Measurements from ENCODE around the gene IL10RB.
"Not testable (repeated sequence)": the region's sequence is repeated elsewhere in the genome, so short reads cannot be mapped to it uniquely, and the experiment has no call there.

IL10RB gene

GRCh38 chr21:33266050-33266788, at the start of gene IL10RB:
TSS of gene IL10RB (plus strand) at chr21:33266367. CDS start at chr21:33266466, 99 bp downstream.
- DNase-seq: peak; percentile 59

DNA sequence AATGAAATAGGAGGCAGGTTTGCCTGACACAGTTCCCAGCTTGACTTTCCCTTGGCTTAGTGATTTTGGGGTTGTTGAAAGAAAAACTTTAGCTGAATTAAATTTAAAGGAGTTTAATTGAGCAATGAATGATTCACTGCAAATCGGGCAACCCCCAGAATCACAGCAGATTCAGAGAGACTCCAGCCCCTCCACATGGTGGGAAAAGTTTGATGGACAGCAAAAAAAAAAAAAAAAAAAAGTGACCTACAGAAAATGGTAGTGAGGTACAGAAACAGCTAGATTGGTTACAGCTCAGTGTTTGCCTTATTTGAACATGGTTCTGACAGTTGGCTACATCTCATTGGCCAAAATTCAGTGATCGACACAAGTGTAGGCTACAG, 49.0 kb upstream of the IL10RB start:
- no peak for DNase-seq

GRCh38 chr21:33219300-33219699, 46.9 kb upstream of the IL10RB start:
- no peak for DNase-seq

DNA sequence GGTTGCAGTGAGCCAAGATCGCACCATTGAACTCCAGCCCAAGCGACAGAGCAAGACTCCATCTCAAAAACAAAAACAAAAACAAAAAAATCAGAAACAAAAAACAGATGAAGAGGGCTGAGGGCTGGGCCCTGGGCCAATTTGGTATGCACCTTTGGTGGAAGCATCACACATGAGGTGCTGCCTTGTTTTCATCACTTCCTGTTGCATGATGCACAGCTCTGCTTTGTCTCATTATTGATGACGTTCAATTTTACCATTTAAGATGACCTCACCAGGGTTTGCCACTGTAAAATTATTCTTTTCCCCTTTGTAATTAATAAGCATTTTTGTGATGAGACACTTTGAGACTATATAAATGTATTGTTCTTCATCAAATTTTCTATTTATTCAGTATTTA, 46.2 kb upstream of the IL10RB start:
- no peak for DNase-seq

- DNase-seq: not testable (repeated sequence)
These were observed 40.8 kb upstream of the IL10RB start for GRCh38 chr21:33225376-33225775.

GRCh38 chr21:33228455-33228854, 37.7 kb upstream of the IL10RB start:
- no peak for DNase-seq

- no peak for DNase-seq
These were observed 36.9 kb upstream of the IL10RB start for GRCh38 chr21:33229099-33229783.

DNA sequence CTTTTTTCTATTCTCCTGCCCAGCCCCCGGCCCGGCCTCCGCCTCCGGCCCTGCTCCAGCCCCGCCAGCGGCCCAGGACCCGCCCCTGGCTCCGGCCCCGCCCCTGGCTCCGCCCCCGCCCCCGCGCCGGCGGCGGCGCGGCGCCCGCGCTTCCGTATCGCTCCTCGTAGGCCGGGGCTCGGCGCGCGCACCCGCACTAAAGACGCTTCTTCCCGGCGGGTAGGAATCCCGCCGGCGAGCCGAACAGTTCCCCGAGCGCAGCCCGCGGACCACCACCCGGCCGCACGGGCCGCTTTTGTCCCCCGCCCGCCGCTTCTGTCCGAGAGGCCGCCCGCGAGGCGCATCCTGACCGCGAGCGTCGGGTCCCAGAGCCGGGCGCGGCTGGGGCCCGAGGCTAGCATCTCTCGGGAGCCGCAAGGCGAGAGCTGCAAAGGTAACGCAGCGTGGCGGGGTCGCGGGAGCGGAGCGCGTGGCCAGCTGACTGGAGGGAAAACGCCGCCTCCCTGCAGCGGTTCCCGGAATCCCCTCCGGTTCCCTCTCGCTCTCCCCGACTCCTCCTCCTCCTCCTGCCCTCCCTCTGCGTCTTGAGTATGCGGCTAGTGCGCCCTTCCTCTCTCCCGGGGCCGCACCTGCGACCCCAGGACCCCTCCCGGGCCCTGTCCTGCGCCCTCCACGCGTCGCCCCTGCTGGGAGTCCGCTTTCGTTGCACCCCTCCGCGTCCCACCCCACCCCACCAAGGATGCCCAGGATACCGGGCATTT, 36.2 kb upstream of the IL10RB start, which contains the start of gene IFNAR2:
IFNAR2 (plus strand) TSS at position 155 of the 761 bp plus-strand sequence. CDS start 11,985 bp downstream, outside the sequence.
- DNase-seq: peak; percentile 61

DNA sequence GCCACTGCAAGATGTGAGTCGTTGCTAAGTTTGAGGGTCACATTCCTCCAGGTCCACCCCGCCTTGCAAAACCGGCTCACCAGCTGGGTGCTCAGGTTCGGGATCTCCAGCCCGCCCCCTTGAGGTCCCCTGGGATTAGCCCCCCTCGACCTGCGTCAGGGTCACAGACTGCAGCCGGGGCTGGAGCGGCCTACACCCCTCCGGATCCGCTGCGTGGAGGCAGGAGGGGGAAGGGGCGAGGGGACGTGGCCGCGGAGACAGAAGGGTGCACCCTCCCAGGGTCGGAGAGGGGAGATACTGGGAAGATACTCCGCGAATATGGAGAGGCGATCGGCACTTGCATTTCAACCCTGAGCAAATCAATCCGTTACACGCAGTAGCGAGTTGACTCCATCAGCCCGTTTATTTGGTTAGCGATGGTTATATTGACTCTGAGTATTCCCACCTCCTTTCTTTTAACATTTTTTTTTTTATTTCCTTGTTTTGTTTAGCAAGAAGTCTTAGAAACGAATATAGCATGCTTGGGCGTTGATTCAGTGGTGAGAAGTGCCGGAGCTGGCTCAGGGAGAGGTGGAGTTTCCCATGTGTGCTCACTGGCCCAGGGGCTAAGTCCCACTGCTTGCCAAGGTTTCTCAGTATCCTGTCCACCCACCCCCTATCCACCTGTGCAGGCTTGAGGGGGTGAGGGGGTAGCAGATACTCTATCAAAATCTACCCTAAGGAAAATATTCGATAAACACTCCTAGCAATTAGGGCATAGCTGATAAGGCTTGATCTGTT, 35.4 kb upstream of the IL10RB start:
- no peak for DNase-seq

GRCh38 chr21:33231526-33231925, 34.6 kb upstream of the IL10RB start:
- DNase-seq: no peak

DNA sequence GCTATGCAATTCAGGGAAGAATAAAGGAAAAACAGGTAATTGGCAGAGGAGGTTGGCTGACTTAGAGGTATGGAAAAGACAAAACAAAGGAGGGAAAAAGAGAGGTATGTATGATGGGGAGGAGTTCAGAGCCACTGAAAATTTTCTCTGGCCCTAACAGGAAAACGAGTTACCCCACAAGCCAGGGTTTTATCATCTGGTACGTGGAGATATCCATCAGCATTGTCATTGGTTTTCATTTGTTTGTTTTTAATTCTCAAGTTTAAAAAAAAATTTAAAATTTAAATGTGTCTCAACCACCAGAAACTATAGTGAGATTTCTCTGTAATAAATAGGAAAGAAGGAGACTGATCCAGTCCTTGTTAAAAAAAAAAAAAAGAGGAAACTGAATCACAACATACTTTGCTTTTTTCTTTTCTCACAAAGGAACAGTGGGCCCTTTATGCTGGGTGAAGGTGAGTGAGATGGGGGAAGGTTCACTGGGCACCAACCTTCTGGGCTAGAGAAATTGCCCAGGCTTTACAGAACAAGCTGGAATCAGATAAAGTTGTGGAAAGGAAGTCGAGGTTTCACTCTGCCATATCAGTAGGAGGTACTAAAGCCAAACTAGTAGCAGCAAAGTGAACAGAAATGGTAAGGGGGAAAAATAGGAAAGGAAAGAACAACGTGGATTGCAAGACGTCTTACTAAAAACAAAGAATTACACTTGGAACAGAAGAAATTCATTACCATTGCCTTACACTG, 33.7 kb upstream of the IL10RB start:
- no peak for DNase-seq

GRCh38 chr21:33234635-33235520, 31.3 kb upstream of the IL10RB start:
- no peak for DNase-seq

- DNase-seq: no peak
These were observed 30.0 kb upstream of the IL10RB start for GRCh38 chr21:33236013-33236686.

GRCh38 chr21:33236766-33237165, 29.4 kb upstream of the IL10RB start:
- DNase-seq: no peak

DNA sequence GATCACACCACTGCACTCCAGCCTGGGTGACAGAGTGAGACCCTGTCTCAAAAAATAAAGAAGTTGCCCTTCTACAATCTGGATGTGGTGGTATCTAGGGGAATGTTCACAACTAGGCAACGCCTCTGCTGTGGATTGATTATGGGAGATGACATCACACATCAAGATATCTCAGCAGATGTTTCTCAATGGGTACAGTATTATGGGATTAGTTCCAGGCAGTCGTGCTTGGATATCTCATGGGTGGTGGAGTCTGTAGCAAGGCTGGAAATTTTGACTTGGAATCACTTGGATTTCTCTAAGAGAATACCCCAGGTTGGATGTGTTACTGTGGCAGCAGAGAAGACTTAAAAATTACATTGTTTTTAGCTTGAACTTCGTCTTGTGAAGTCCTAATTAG, 28.7 kb upstream of the IL10RB start:
- no peak for DNase-seq

DNA sequence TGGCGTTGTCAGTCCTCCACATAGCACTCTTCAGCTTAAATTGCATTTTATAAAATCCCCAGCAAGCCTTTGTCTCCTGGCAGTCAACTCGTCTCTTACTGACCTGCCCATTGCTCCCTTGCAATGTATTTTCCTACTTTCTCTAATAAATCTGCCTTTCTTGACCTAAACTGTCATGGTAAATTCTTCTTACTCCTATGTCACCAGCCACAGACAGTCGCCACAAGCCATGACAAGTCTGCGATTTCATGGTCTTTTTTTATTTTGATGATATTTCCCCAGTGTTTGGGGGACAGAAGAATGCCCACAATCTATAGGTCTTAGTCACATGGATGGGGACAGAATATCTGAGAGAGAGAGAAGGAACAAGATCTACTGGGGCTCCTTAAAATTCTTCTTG, 28.0 kb upstream of the IL10RB start:
- DNase-seq: no peak

DNA sequence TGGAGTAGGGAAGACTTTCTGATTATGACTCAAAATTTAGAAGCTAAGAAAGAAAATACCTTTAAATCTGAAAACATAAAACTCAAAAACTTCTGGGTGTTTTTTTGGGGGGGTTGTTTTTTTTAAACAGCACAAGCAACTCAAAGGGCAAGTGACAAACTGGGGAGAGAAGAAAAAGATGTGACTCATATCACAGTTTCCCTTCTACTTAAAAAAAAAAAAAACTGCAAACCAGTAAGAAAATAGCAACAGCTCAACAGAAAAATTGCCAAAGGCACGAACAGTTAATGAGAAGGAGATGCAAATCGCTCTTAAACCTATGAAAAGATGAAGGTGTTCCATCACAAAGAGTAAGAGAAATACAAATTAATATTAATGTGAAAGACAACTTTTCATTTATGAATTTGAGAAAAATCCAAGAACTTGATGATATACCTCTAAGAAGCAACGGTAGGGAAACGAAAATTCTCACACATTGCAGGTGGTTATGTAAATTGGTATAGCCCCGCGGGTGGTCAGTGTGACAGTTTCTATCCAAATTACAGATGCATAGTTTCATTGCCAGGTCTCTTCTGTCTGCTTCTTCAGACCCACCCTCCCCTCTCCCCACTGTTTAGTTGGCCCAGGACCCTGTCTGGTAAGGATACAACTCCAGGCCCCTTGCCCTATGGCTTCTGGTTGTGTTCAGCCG, 27.5 kb upstream of the IL10RB start:
- DNase-seq: no peak

GRCh38 chr21:33239559-33240127, 26.5 kb upstream of the IL10RB start:
- not testable (repeated sequence) for DNase-seq

DNA sequence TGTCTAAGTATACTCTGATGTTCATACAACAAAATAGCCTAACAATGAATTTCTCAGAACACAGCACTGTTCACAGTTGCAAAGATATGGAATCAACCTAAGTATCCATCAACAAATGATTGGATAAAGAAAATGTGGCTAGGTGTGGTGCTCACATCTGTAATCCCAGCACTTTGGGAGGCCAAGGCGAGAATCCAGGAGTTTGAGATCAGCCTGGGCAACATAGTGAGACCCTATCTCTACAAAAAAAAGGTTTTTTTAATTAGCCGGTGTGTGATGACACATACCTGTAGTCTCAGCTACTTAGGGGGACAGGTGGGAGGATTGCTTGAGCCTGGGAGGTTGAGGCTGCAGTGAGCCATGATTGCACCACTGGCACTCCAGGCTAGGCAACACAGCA, 25.8 kb upstream of the IL10RB start:
- DNase-seq: no peak

Measured in activated CD4-positive, alpha-beta T cell treated with anti-CD3 and anti-CD28 coated beads for 1 hour (primary cell).